Measurements from ENCODE around the gene ZNF326. TPM values are rescaled to one million over a fixed set of nuclear protein-coding genes. Genes with fewer than 3 reads are reported as not detected.
"Not testable (repeated sequence)": the region's sequence is repeated elsewhere in the genome, so short reads cannot be mapped to it uniquely, and the experiment has no call there.

Gene ZNF326
- total and polyA plus RNA-seq, 4 experiments from 2014 or later, result 2.1 to 20.6 (median 10.8) TPM

- peaks cover 0 to 1% (median 0%) of the 10 kb centered on the region in 8 donors for H3K9me3 Mint-ChIP-seq
- H3K36me3 Mint-ChIP-seq, result no peaks in the 10 kb centered on the region
- H3K27me3 Mint-ChIP-seq, result peaks cover 0 to 2% of the 10 kb centered on the region in 2 donors
- no peak overlapping the region for H3K27ac ChIP-seq (ENCODE audit: low read depth, low read length)
- H3K36me3 ChIP-seq (ENCODE audit: insufficient read depth, low read length), result no peaks in the 10 kb centered on the region
- H3K27me3 ChIP-seq (ENCODE audit: insufficient read depth, low read length), result no peaks in the 10 kb centered on the region
- no peak for DNase-seq
- no peak overlapping the region for H3K27ac Mint-ChIP-seq
- ChIA-PET CTCF (ENCODE audit: partially characterized antibody) (interaction anchor here (0.7 to 1.6 kb wide), 4 partner anchors 30 to 216 kb away, joined by 3 to 5 read pairs (median 3); no protein-coding TSS in a partner anchor), POLR2A (ENCODE audit: partially characterized antibody) (no interaction called here)
- H3K4me1 Mint-ChIP-seq, result no peaks in the 10 kb centered on the region
- H3K4me3 Mint-ChIP-seq, result no peak overlapping the region
- intact Hi-C loops (cut with micrococcal nuclease), result no loop called here
- H3K4me3 ChIP-seq (ENCODE audit: low read length in 2 of 2), result no peak overlapping the region
- no peaks in the 10 kb centered on the region for H3K9me3 ChIP-seq (ENCODE audit: control insufficient read depth in 1 of 2, low read length in 2 of 2)
- no peaks in the 10 kb centered on the region for H3K4me1 ChIP-seq (ENCODE audit: insufficient read depth, low read length)
These were observed 16.2 kb upstream of the ZNF326 start for GRCh38 chr1:89978755-89979154.

GRCh38 chr1:89980605-89981004 lies 14.3 kb upstream of the ZNF326 start:
- Mint-ChIP-seq H3K27ac (no peak overlapping the region), H3K27me3 (peaks cover 0 to 2% of the 10 kb centered on the region in 2 donors), H3K9me3 (peaks cover 0 to 1% (median 0%) of the 10 kb centered on the region in 8 donors), H3K36me3 (no peaks in the 10 kb centered on the region), H3K4me1 (no peaks in the 10 kb centered on the region), H3K4me3 (no peak overlapping the region)
- H3K9me3 ChIP-seq (ENCODE audit: control insufficient read depth in 1 of 2, low read length in 2 of 2), result no peaks in the 10 kb centered on the region
- intact Hi-C loops (cut with micrococcal nuclease), result no loop called here
- CTCF ChIA-PET (ENCODE audit: partially characterized antibody), result interaction anchor here (1.1 kb wide), 1 partner anchor 9 kb away, joined by 4 read pairs; no protein-coding TSS in a partner anchor
- H3K4me1 ChIP-seq (ENCODE audit: insufficient read depth, low read length), result no peaks in the 10 kb centered on the region
- H3K27ac ChIP-seq (ENCODE audit: low read depth, low read length), result no peak overlapping the region
- no peak for DNase-seq
- POLR2A ChIA-PET (ENCODE audit: partially characterized antibody), result no interaction called here
- no peaks in the 10 kb centered on the region for H3K27me3 ChIP-seq (ENCODE audit: insufficient read depth, low read length)
- no peak overlapping the region for H3K4me3 ChIP-seq (ENCODE audit: low read length in 2 of 2)
- H3K36me3 ChIP-seq (ENCODE audit: insufficient read depth, low read length), result no peaks in the 10 kb centered on the region

GRCh38 chr1:89982846-89983245 lies 12.1 kb upstream of the ZNF326 start:
- H3K27ac Mint-ChIP-seq; H3K27me3 ChIP-seq (ENCODE audit: insufficient read depth, low read length); H3K9me3 ChIP-seq (ENCODE audit: control insufficient read depth in 1 of 2, low read length in 2 of 2); intact Hi-C loops (cut with micrococcal nuclease); CTCF ChIA-PET (ENCODE audit: partially characterized antibody); H3K36me3 Mint-ChIP-seq; H3K27me3 Mint-ChIP-seq; H3K4me1 Mint-ChIP-seq; H3K9me3 Mint-ChIP-seq; H3K4me1 ChIP-seq (ENCODE audit: insufficient read depth, low read length); H3K27ac ChIP-seq (ENCODE audit: low read depth, low read length); H3K4me3 Mint-ChIP-seq; DNase-seq; H3K36me3 ChIP-seq (ENCODE audit: insufficient read depth, low read length); POLR2A ChIA-PET (ENCODE audit: partially characterized antibody); H3K4me3 ChIP-seq (ENCODE audit: low read length in 2 of 2): not testable (repeated sequence)

- intact Hi-C loops (cut with micrococcal nuclease), result loop anchor here (5.0 kb wide), 1 partner anchor 352 kb away; the partner anchor contains the start of gene LRRC8C
- POLR2A ChIA-PET (ENCODE audit: partially characterized antibody); H3K4me1 ChIP-seq (ENCODE audit: insufficient read depth, low read length); H3K27me3 Mint-ChIP-seq; H3K27ac ChIP-seq (ENCODE audit: low read depth, low read length); H3K4me3 Mint-ChIP-seq; H3K27ac Mint-ChIP-seq; H3K36me3 Mint-ChIP-seq; H3K9me3 ChIP-seq (ENCODE audit: control insufficient read depth in 1 of 2, low read length in 2 of 2); H3K4me3 ChIP-seq (ENCODE audit: low read length in 2 of 2); H3K36me3 ChIP-seq (ENCODE audit: insufficient read depth, low read length); H3K4me1 Mint-ChIP-seq; H3K9me3 Mint-ChIP-seq; DNase-seq; H3K27me3 ChIP-seq (ENCODE audit: insufficient read depth, low read length): not testable (repeated sequence)
- CTCF ChIA-PET (ENCODE audit: partially characterized antibody), result interaction anchor here (1.1 to 5.6 kb wide), 4 partner anchors 17 to 182 kb away, joined by 4 to 30 read pairs (median 5); no protein-coding TSS in a partner anchor
These were observed 10.3 kb upstream of the ZNF326 start for GRCh38 chr1:89984564-89985116.

- H3K27ac ChIP-seq (ENCODE audit: low read depth, low read length), result no peak overlapping the region
- Mint-ChIP-seq H3K4me3 (no peak overlapping the region), H3K27me3 (peaks cover 0 to 2% of the 10 kb centered on the region in 2 donors), H3K27ac (no peak overlapping the region), H3K4me1 (no peaks in the 10 kb centered on the region), H3K36me3 (no peaks in the 10 kb centered on the region), H3K9me3 (no peaks in the 10 kb centered on the region)
- ChIA-PET CTCF (ENCODE audit: partially characterized antibody) (interaction anchor here (0.5 to 7.2 kb wide), 14 partner anchors 8 to 533 kb away, joined by 3 to 38 read pairs (median 5); partner anchors contain the start of gene ZNF326), POLR2A (ENCODE audit: partially characterized antibody) (no interaction called here)
- H3K27me3 ChIP-seq (ENCODE audit: insufficient read depth, low read length), result no peaks in the 10 kb centered on the region
- H3K36me3 ChIP-seq (ENCODE audit: insufficient read depth, low read length), result no peaks in the 10 kb centered on the region
- intact Hi-C loops (cut with micrococcal nuclease), result loop anchor here (5.0 kb wide), 1 partner anchor 354 kb away; the partner anchor contains the start of gene LRRC8C
- no peak overlapping the region for H3K4me3 ChIP-seq (ENCODE audit: low read length in 2 of 2)
- H3K9me3 ChIP-seq (ENCODE audit: control insufficient read depth in 1 of 2, low read length in 2 of 2), result no peaks in the 10 kb centered on the region
- H3K4me1 ChIP-seq (ENCODE audit: insufficient read depth, low read length), result no peaks in the 10 kb centered on the region
- no peak for DNase-seq
These were observed 8.9 kb upstream of the ZNF326 start for GRCh38 chr1:89986020-89986419.

- no peaks in the 10 kb centered on the region for H3K27me3 ChIP-seq (ENCODE audit: insufficient read depth, low read length)
- Mint-ChIP-seq H3K4me1 (no peaks in the 10 kb centered on the region), H3K27ac (no peak overlapping the region), H3K4me3 (no peak overlapping the region), H3K9me3 (no peaks in the 10 kb centered on the region), H3K36me3 (no peaks in the 10 kb centered on the region), H3K27me3 (peaks cover 0 to 1% of the 10 kb centered on the region in 2 donors)
- ChIA-PET CTCF (ENCODE audit: partially characterized antibody) (interaction anchor here (0.6 to 7.2 kb wide), 22 partner anchors 12 to 996 kb away, joined by 3 to 38 read pairs (median 4); partner anchors contain the start of gene LRRC8D), POLR2A (ENCODE audit: partially characterized antibody) (no interaction called here)
- H3K4me1 ChIP-seq (ENCODE audit: insufficient read depth, low read length), result no peaks in the 10 kb centered on the region
- H3K36me3 ChIP-seq (ENCODE audit: insufficient read depth, low read length), result no peaks in the 10 kb centered on the region
- DNase-seq, result peak; percentile 66 to 70 (median 68)
- no peak overlapping the region for H3K4me3 ChIP-seq (ENCODE audit: low read length in 2 of 2)
- H3K27ac ChIP-seq (ENCODE audit: low read depth, low read length), result no peak overlapping the region
- no peaks in the 10 kb centered on the region for H3K9me3 ChIP-seq (ENCODE audit: control insufficient read depth in 1 of 2, low read length in 2 of 2)
- intact Hi-C loops (cut with micrococcal nuclease), result loop anchor here (1.0 to 5.0 kb wide), 5 partner anchors 144 to 504 kb away; partner anchors contain the start of gene LRRC8C
These were observed 7.6 kb upstream of the ZNF326 start for GRCh38 chr1:89987159-89987819.

- DNase-seq, result no peak
- H3K4me3 Mint-ChIP-seq, result no peak overlapping the region
- Histone ChIP-seq H3K27me3 (ENCODE audit: insufficient read depth, low read length) (no peaks in the 10 kb centered on the region), H3K4me1 (ENCODE audit: insufficient read depth, low read length) (no peaks in the 10 kb centered on the region), H3K36me3 (ENCODE audit: insufficient read depth, low read length) (no peaks in the 10 kb centered on the region), H3K9me3 (ENCODE audit: control insufficient read depth in 1 of 2, low read length in 2 of 2) (no peaks in the 10 kb centered on the region), H3K4me3 (ENCODE audit: low read length in 2 of 2) (no peak overlapping the region), H3K27ac (ENCODE audit: low read depth, low read length) (no peak overlapping the region)
- no peaks in the 10 kb centered on the region for H3K9me3 Mint-ChIP-seq
- CTCF ChIA-PET (ENCODE audit: partially characterized antibody), result interaction anchor here (0.6 to 7.2 kb wide), 18 partner anchors 9 to 505 kb away, joined by 3 to 38 read pairs (median 4); no protein-coding TSS in a partner anchor
- no peaks in the 10 kb centered on the region for H3K4me1 Mint-ChIP-seq
- H3K27me3 Mint-ChIP-seq, result no peaks in the 10 kb centered on the region
- no peak overlapping the region for H3K27ac Mint-ChIP-seq
- POLR2A ChIA-PET (ENCODE audit: partially characterized antibody), result no interaction called here
- intact Hi-C loops (cut with micrococcal nuclease), result loop anchor here (5.0 kb wide), 1 partner anchor 357 kb away; the partner anchor contains the start of gene LRRC8C
- H3K36me3 Mint-ChIP-seq, result no peaks in the 10 kb centered on the region
These were observed 5.8 kb upstream of the ZNF326 start for GRCh38 chr1:89989099-89989498.

All from CD4-positive, alpha-beta memory T cell (primary cell).